Hepatocyte (in vitro differentiated cells): ENCODE data around the gene DSN1. TPM values are rescaled to one million over a fixed set of nuclear protein-coding genes. Genes with fewer than 3 reads are reported as not detected.

Source experiments
- DNase-seq: peaks from one replicate; pipeline ENCODE4 v3.0.0-alpha.2; 2016; ENCODE audit warnings: low spot score
- H2AFZ ChIP-seq: fragments of 200-600 bp; sonication (generic); 2 replicates; pipeline ENCODE4 v1.6.0; 2016; ENCODE audit warnings: antibody characterized with exemption, mild to moderate bottlenecking
- H3K27ac ChIP-seq: fragments of 200-600 bp; sonication (generic); 2 replicates; pipeline ENCODE4 v1.5.1; 2016; ENCODE audit warnings: mild to moderate bottlenecking
- H3K27me3 ChIP-seq: fragments of 200-600 bp; sonication (generic); 2 replicates; pipeline ENCODE4 v1.6.1; 2016
- H3K36me3 ChIP-seq: fragments of 200-600 bp; sonication (generic); replicated peaks from 2 replicates; pipeline ENCODE4 v1.5.1; 2016; ENCODE audit warnings: low read depth; ENCODE audit not compliant: insufficient read depth
- H3K4me1 ChIP-seq: fragments of 200-600 bp; sonication (generic); 2 replicates; pipeline ENCODE4 v1.5.1; 2016; ENCODE audit warnings: mild to moderate bottlenecking, moderate library complexity; ENCODE audit not compliant: insufficient read depth
- H3K4me2 ChIP-seq: fragments of 200-600 bp; sonication (generic); 2 replicates; pipeline ENCODE4 v1.6.0; 2016
- H3K4me3 ChIP-seq: fragments of 200-600 bp; sonication (generic); 2 replicates; pipeline ENCODE4 v1.5.1; 2016; ENCODE audit warnings: mild to moderate bottlenecking
- H3K79me2 ChIP-seq: fragments of 200-600 bp; sonication (generic); 2 replicates; pipeline ENCODE4 v1.6.0; 2017; ENCODE audit warnings: mild to moderate bottlenecking
- H3K9me2 ChIP-seq: fragments of 200-600 bp; sonication (generic); replicated peaks from 2 replicates; pipeline ENCODE4 v1.6.0; 2017; ENCODE audit warnings: mild to moderate bottlenecking; ENCODE audit not compliant: insufficient read depth
- H3K9me3 ChIP-seq: fragments of 200-600 bp; sonication (generic); 2 replicates; pipeline ENCODE4 v1.5.1; 2016; ENCODE audit warnings: low read depth, mild to moderate bottlenecking
- H4K20me1 ChIP-seq: fragments of 200-600 bp; sonication (generic); 2 replicates; pipeline ENCODE4 v1.6.0; 2016; ENCODE audit warnings: mild to moderate bottlenecking; ENCODE audit not compliant: insufficient read depth, poor library complexity, severe bottlenecking
- CTCF ChIP-seq: fragments of 200-600 bp; sonication (generic); IDR thresholded peaks from 2 replicates; pipeline ENCODE4 v1.5.1; 2016; ENCODE audit warnings: antibody characterized with exemption, mild to moderate bottlenecking; ENCODE audit not compliant: poor library complexity
- EZH2 ChIP-seq: fragments of 200-600 bp; sonication (generic); IDR thresholded peaks from 2 replicates; pipeline ENCODE4 v1.6.1; 2016; ENCODE audit warnings: antibody characterized with exemption, mild to moderate bottlenecking, borderline replicate concordance
- EZH2phosphoT487 ChIP-seq: fragments of 200-600 bp; sonication (generic); IDR thresholded peaks from one replicate; pipeline ENCODE4 v1.6.1; 2018; ENCODE audit warnings: antibody characterized with exemption, mild to moderate bottlenecking, low read depth, moderate library complexity; ENCODE audit not compliant: unreplicated experiment, severe bottlenecking
- WGBS: methylation state at CpG from one replicate; pipeline ENCODE4 v1.1.6; 2016; ENCODE audit warnings: low lambda C conversion rate; ENCODE audit errors: missing lambda C conversion rate; 5-methylcytosine and 5-hydroxymethylcytosine counted together
- polyA plus RNA-seq: library from polyadenylated mRNA; unstranded; fragments of >200 nt; fragmentation: Nextera tagmentation; extraction: Ambion mirVana; gene quantifications from 2 replicates; pipeline ENCODE4 v1.2.1, GENCODE V29; 2016
- total RNA-seq: library from RNA; depleted of rRNA; stranded (reverse); fragments of >200 nt; gene quantifications from 2 replicates; pipeline ENCODE4 v1.2.3, GENCODE V29; 2014

The DSN1 gene
- total and polyA plus RNA-seq, 2 experiments from 2014 or later = 9.5 to 12.7 TPM

- Histone ChIP-seq H3K9me3 (no peaks in the 10 kb centered on the region), H3K27ac (no peak overlapping the region), H3K4me3 (no peak overlapping the region), H3K27me3 (no peaks in the 10 kb centered on the region), H3K4me1 (no peaks in the 10 kb centered on the region), H3K4me2 (no peak overlapping the region), H3K9me2 (no peaks in the 10 kb centered on the region), H3K36me3 (no peaks in the 10 kb centered on the region), H4K20me1 (no peaks in the 10 kb centered on the region), H2AFZ (no peak overlapping the region), H3K79me2 (no peaks in the 10 kb centered on the region)
- WGBS = 97% methylated on average over 1 of the region's 1 CpG
- TF ChIP-seq CTCF = no peak
- DNase-seq = no peak
Observed at GRCh38 chr20:36805396-36805795, 31.8 kb upstream of the DSN1 start.

- Histone ChIP-seq H3K9me2 (no peaks in the 10 kb centered on the region), H3K4me2 (no peak overlapping the region), H3K9me3 (no peaks in the 10 kb centered on the region), H3K79me2 (no peaks in the 10 kb centered on the region), H3K27ac (no peak overlapping the region), H4K20me1 (no peaks in the 10 kb centered on the region), H2AFZ (no peak overlapping the region), H3K4me3 (no peak overlapping the region), H3K4me1 (no peaks in the 10 kb centered on the region), H3K36me3 (no peaks in the 10 kb centered on the region), H3K27me3 (no peaks in the 10 kb centered on the region)
- no peak for DNase-seq
- TF ChIP-seq EZH2phosphoT487 = no peak
- TF ChIP-seq EZH2 = no peak
- TF ChIP-seq CTCF = no peak
- WGBS = 93% methylated on average over 7 of the region's 7 CpGs
Observed at GRCh38 chr20:36804425-36804824, 30.9 kb upstream of the DSN1 start.

GRCh38 chr20:36802326-36803222, 29.0 kb upstream of the DSN1 start:
- Histone ChIP-seq H2AFZ (no peak overlapping the region), H3K4me1 (no peaks in the 10 kb centered on the region), H3K36me3 (no peaks in the 10 kb centered on the region), H3K9me2 (no peaks in the 10 kb centered on the region), H3K4me3 (no peak overlapping the region), H3K27me3 (no peaks in the 10 kb centered on the region), H3K4me2 (no peak overlapping the region), H3K9me3 (no peaks in the 10 kb centered on the region), H3K27ac (no peak overlapping the region), H4K20me1 (no peaks in the 10 kb centered on the region), H3K79me2 (no peaks in the 10 kb centered on the region)
- DNase-seq = no peak
- TF ChIP-seq EZH2 = no peak
- TF ChIP-seq EZH2phosphoT487 = no peak
- no peak for TF ChIP-seq CTCF
- 99% methylated on average over 14 of the region's 14 CpGs for WGBS
